Stromal cell of bone marrow (primary cell): ENCODE measurements around the gene PPP1R3E.

ENCODE experiments used
- DNase-seq: peaks from one replicate; pipeline ENCODE4 v3.0.0-alpha.2; 2012; ENCODE audit warnings: low read depth

PPP1R3E gene

DNA sequence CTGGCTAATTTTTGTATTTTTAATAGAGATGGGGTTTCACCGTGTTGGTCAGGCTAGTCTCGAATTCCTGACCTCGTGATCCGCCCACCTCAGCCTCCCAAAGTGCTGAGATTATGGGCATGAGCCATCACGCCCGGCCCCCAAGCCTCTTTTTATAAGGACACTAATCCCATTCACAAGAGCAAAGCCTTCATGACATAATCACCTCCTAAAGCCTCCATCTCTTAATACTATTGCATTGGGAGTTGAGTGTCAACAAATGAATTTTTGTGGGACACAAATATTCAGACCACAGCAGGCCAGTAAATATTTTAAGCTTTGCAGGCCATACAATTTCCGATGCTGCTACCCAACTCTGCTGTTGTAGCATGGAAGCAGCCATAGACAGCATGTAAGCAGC lies 54.1 kb downstream of the PPP1R3E start:
- no peak for DNase-seq
